ENCODE data around the gene TREM2.
A peak's percentile ranks its signal among the peaks of the same experiment; 100 is the strongest.
"Not testable (repeated sequence)": the region's sequence is repeated elsewhere in the genome, so short reads cannot be mapped to it uniquely, and the experiment has no call there.

The TREM2 gene

GRCh38 chr6:41162687-41163418 is at the start of gene TREM2:
TREM2 (minus strand) TSS chr6:41163116; CDS start chr6:41163082, 34 bp downstream.
- no peak for DNase-seq

- DNase-seq = peak; percentile 12
Observed at GRCh38 chr6:41209547-41210320, 46.8 kb upstream of the TREM2 start.

GRCh38 chr6:41208439-41209106 is 45.7 kb upstream of the TREM2 start:
- no peak for DNase-seq

DNA sequence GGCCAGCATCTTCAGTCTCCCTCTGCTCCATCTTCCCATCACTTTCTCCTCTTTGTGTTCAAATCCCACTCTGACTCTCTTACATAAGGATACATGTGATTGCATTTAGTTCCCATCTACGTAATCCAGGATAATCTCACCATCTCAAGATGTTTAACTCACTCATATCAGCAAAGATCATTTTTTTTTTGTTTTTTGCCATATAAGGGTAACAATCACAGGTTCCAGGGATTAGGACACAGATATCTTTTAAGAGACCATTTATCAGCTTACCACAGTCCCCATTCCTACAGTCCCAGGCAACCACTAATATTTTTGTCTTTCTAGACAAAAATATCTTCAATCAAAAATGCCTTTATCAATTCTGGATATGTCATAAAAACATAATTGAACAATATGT is 41.2 kb upstream of the TREM2 start:
- no peak for DNase-seq

- DNase-seq = no peak
Observed at GRCh38 chr6:41201764-41202173, 38.9 kb upstream of the TREM2 start.

GRCh38 chr6:41200901-41201763 is 38.2 kb upstream of the TREM2 start, which contains the start of gene TREML2:
TREML2 (minus strand) TSS chr6:41201149; CDS start chr6:41201008, 141 bp downstream.
- DNase-seq = peak; percentile 48

DNA sequence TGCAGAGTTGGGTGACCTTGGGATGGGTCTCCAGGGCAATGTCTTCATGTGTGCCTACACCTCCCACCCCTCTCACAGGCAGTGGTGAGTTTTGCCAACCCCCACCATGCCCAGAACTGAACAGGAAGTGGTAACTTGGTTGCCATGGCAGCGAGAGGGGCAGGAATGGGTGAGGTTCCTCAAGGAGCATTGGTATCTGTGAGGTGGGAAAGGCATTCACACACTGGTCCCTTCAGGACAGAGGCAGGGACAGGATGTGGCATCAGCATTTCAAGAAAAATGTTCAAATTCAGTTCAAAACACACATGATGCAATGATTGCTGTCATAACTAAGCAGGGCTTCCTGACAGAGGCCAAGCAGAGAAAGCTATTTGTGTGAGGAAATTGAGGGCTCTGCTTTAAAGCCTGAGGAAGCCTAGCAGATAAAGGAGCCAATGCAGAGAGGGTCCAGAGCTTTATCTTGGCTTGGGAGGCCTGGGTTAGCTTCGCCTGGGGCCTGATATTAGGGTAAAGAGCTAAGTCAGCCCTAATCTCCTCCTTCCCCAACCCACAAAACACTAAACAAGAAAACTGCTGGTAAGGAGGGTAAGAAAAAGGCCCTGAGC is 37.5 kb upstream of the TREM2 start:
- DNase-seq = no peak

- no peak for DNase-seq
Observed at GRCh38 chr6:41199552-41200246, 36.8 kb upstream of the TREM2 start.

GRCh38 chr6:41197234-41197633 is 34.3 kb upstream of the TREM2 start:
- no peak for DNase-seq

GRCh38 chr6:41194386-41194785 is 31.5 kb upstream of the TREM2 start:
- DNase-seq = no peak

- DNase-seq = no peak
Observed at GRCh38 chr6:41193884-41194283, 31.0 kb upstream of the TREM2 start.

DNA sequence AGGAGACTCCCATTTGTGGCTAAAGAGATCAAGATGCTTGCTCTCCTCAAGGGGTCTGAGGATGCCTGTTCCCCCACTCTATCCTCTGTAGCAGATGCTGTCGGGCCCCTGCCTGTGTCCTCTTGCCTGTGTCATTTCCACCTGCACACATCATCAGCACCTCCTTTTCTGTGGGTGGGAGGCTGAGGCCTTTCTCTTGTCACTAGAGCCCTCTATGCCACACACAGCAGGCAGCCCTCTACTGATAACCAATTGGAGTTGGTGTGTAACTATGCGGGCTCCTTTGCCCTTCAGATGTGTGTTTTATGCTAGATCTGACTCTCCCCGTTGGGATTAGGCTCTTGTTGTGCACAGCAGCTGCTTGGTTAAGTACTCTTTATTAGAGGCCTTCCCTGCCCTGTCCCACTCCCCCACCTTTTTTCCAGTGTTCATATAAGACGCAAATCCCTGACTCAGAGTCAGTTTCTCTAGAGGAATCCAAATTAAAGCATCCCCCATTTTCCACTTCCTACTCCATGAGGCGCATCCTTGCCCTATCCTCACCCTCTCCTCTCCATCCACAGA is 30.3 kb upstream of the TREM2 start:
- DNase-seq = no peak

DNA sequence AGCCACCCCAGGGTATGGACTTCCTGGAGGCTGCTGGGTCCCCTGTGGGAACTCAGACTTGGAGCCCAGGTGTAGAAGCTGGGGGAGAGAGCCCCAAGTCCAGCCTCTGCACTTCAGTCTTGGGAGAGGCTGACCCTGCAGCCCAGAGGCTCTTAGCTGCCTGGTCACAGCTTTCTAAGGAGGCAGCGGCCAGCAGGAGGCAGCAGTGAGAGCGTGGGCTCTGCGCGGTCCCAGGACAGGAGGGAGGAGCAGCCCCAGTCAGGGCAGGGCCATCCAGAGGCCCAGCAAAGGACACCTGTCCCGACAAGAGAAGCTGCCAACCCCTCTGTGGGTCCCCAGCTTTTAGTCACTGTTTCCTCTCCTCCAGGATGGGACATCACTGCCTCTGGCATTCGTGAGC is 28.7 kb upstream of the TREM2 start:
- DNase-seq = no peak

GRCh38 chr6:41190791-41191190 is 27.9 kb upstream of the TREM2 start:
- no peak for DNase-seq

- DNase-seq = no peak
Observed at GRCh38 chr6:41189967-41190366, 27.1 kb upstream of the TREM2 start.

- not testable (repeated sequence) for DNase-seq
Observed at GRCh38 chr6:41189046-41189445, 26.1 kb upstream of the TREM2 start.

DNA sequence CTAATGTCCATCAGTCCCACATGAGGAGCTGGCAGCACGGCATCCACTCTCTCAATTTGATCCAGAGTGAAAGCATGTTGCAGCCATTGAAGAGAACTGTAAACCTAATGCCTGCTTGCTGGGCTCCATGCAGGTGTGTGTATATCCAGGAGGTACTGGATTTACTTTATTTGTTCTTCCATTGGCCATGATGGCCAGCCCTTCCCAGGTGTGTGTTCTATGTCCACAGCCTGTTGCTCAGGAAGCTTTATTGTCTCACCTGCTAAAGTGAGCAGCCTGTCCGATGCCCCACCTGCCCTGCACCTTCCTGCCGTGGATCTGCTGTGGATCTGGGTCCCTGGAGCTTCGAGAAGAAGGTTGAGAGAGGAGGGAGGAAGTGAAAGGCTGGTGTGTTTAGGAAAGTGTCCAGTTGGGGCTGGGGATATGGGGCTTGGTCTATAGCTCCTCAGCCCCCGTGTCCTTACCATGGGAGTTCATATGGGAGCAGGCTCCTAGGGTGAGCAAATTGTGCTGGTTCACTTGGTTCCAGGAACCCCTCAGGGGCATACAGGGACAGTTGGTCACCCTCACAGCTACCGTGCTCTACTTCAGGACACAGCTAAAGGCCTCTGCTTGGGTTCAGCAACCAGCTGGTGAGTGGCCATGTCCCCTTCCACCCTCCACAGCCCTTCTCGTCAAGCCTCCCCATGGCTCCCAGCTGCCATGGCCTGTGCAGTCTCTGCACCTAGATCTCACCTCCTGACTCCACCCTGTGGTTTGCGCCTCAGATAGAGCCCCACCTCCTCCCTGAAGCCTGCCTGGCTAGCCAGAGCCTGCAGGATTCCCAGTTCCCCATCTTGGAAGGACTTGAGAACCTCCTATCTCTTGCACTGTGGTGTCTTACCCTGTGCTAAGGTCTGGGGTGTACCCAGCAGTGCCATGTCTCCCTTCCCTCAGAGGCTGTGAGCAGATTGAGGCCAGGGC is 25.3 kb upstream of the TREM2 start:
- peak; percentile 22 for DNase-seq

GRCh38 chr6:41186031-41186562 is 23.2 kb upstream of the TREM2 start:
- DNase-seq = no peak

GRCh38 chr6:41184761-41185160 is 21.8 kb upstream of the TREM2 start:
- DNase-seq = no peak
